Adrenal gland (tissue), 5 donors: Measurements from ENCODE around the gene CUEDC2.

ENCODE experiments used
- POLR2A ChIP-seq, 2 donors: fragments of 450-650 bp; IDR thresholded peaks; one replicate each; pipeline ENCODE4 v1.6.1; 2017; ENCODE audit warnings: antibody characterized with exemption in 2 of 2, mild to moderate bottlenecking in 2 of 2, moderate library complexity in 1 of 2
- TF ChIP-seq, protein P1 (sequence below), 6 experiments: fragments of 450-650 bp in 4 of 6; fragments of 200-600 bp in 2 of 6; sonication (generic) in 1 of 6; IDR thresholded peaks; 1 replicate in 5 of 6; 2 replicates in 1 of 6; pipeline versions ENCODE4 v1.5.1 to v1.8.0; 2016 to 2021; ENCODE audit warnings: antibody characterized with exemption in 6 of 6, mild to moderate bottlenecking in 2 of 6, moderate library complexity in 1 of 6
- donor health status: DM: no; HTN: no; CAD: no.

DNA sequence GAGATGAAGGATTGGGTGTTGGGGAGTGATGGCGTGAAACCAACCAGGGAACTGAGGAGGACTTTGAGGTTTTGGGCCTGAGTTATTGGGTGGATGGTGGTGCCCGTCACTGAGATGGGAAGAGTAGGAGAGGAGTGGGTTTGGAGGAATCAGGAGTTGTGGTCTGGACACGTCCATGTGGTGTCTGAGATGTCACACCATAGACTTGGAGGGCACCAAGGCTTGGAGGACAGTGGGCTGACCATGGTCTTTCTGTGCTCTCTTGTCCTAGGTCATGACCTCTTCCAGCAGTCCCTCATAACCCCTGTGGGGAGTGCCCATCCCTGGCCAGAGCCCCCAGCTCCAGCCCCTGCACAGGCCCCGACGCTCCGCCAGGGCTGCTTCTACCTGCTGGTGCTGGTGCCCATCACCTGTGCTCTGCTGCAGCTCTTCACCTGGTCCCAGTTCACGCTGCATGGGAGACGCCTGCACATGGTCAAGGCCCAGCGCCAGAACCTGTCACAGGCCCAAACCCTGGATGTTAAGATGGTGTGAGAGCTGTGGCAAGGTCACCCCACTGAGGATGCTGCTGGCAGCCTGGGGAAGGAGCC, 43.2 kb upstream of the CUEDC2 start:
- TF ChIP-seq, protein P1, sequence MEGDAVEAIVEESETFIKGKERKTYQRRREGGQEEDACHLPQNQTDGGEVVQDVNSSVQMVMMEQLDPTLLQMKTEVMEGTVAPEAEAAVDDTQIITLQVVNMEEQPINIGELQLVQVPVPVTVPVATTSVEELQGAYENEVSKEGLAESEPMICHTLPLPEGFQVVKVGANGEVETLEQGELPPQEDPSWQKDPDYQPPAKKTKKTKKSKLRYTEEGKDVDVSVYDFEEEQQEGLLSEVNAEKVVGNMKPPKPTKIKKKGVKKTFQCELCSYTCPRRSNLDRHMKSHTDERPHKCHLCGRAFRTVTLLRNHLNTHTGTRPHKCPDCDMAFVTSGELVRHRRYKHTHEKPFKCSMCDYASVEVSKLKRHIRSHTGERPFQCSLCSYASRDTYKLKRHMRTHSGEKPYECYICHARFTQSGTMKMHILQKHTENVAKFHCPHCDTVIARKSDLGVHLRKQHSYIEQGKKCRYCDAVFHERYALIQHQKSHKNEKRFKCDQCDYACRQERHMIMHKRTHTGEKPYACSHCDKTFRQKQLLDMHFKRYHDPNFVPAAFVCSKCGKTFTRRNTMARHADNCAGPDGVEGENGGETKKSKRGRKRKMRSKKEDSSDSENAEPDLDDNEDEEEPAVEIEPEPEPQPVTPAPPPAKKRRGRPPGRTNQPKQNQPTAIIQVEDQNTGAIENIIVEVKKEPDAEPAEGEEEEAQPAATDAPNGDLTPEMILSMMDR (IDR thresholded peaks at IDR 0.05) = no peak
- TF ChIP-seq POLR2A (IDR thresholded peaks at IDR 0.05) = no peak
